HEK293T (cell line): ENCODE results near the gene IGF1R.
A peak's percentile ranks its signal among the peaks of the same experiment; 100 is the strongest.

Source experiments
- CTCF ChIA-PET: fragments of 350-600 bp; formaldehyde crosslinking; extraction: SDS; loops from one replicate; lab custom pipeline; 2021; ENCODE audit warnings: antibody characterized with exemption, inconsistent platforms; lab: Yijun Ruan, JAX
- POLR2A ChIA-PET: fragments of 350-600 bp; formaldehyde crosslinking; extraction: SDS; loops from one replicate; lab custom pipeline; 2020; ENCODE audit warnings: antibody characterized with exemption, inconsistent platforms; lab: Yijun Ruan, JAX
- DNase-seq: peaks from one replicate; pipeline ENCODE4 v3.0.0; 2012; ENCODE audit warnings: mixed read lengths; ENCODE audit errors: extremely low spot score
- ARNT ChIP-seq: fragments of 450-650 bp; IDR thresholded peaks from 2 replicates; pipeline ENCODE4 v1.6.1; 2017; ENCODE audit warnings: mild to moderate bottlenecking
- BHLHE40 ChIP-seq: fragments of 450-650 bp; IDR thresholded peaks from 2 replicates; pipeline ENCODE4 v1.6.1; 2016; ENCODE audit warnings: mild to moderate bottlenecking, moderate library complexity, borderline replicate concordance
- CTBP1 ChIP-seq: fragments of 450-650 bp; IDR thresholded peaks from 2 replicates; pipeline ENCODE4 v1.6.1; 2016; ENCODE audit warnings: borderline replicate concordance
- ELF4 ChIP-seq: fragments of 450-650 bp; IDR thresholded peaks from 2 replicates; pipeline ENCODE4 v1.6.1; 2017; ENCODE audit warnings: antibody characterized with exemption
- FOXA1 ChIP-seq: fragments of 450-650 bp; IDR thresholded peaks from 2 replicates; pipeline ENCODE4 v1.6.1; 2016; ENCODE audit warnings: mild to moderate bottlenecking
- FOXK2 ChIP-seq: fragments of 450-650 bp; IDR thresholded peaks from 2 replicates; pipeline ENCODE4 v1.6.1; 2016; ENCODE audit warnings: mild to moderate bottlenecking
- FOXM1 ChIP-seq: fragments of 450-650 bp; IDR thresholded peaks from 2 replicates; pipeline ENCODE4 v1.6.1; 2017; ENCODE audit warnings: mild to moderate bottlenecking, borderline replicate concordance
- HDGF ChIP-seq: fragments of 450-650 bp; IDR thresholded peaks from 2 replicates; pipeline ENCODE4 v1.6.1; 2017; ENCODE audit warnings: antibody characterized with exemption, borderline replicate concordance
- L3MBTL2 ChIP-seq: fragments of 450-650 bp; conservative IDR thresholded peaks from 2 replicates; pipeline ENCODE4 v1.6.1; 2016; ENCODE audit warnings: mild to moderate bottlenecking
- LEF1 ChIP-seq: fragments of 450-650 bp; IDR thresholded peaks from 2 replicates; pipeline ENCODE4 v1.6.1; 2017; ENCODE audit warnings: mild to moderate bottlenecking, borderline replicate concordance
- NFRKB ChIP-seq: fragments of 450-650 bp; IDR thresholded peaks from 2 replicates; pipeline ENCODE4 v1.6.1; 2016; ENCODE audit warnings: mild to moderate bottlenecking, moderate library complexity
- SP1 ChIP-seq: fragments of 450-650 bp; IDR thresholded peaks from 2 replicates; pipeline ENCODE4 v1.6.1; 2017
- SUZ12 ChIP-seq: fragments of 450-650 bp; IDR thresholded peaks from 2 replicates; pipeline ENCODE4 v1.6.1; 2016; ENCODE audit warnings: mild to moderate bottlenecking
- TARDBP ChIP-seq: fragments of 450-650 bp; IDR thresholded peaks from 2 replicates; pipeline ENCODE4 v1.6.1; 2016
- ZNF384 ChIP-seq: fragments of 450-650 bp; IDR thresholded peaks from 2 replicates; pipeline ENCODE4 v1.6.1; 2016
- TF ChIP-seq, protein P1 (sequence below): fragments of 450-650 bp; IDR thresholded peaks from 2 replicates; pipeline ENCODE4 v1.6.1; 2016

IGF1R gene

DNA sequence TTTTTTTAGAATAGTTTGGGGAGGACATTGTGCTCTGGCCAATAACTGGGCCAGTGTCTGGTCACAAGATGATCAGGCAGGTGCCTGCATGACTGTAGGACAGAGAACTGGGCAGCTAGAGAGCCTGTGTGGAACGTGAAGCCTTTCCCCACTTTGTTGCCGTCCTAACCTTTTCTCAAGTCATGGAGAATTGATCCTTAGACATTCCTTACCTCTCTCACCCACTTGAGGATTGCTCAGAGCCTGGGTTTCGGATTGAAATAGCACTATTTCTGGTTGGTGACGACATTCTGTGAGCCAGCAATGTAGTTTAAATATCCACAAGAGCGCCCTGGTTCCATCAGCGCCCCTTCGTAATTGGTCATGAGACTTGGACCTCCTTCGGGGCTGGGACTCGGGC is 138.4 kb downstream of the IGF1R start:
- CTCF ChIA-PET, result interaction anchor here (0.8 kb wide), 1 partner anchor 64 kb away, joined by 5 read pairs; no protein-coding TSS in a partner anchor
- TF ChIP-seq HDGF (no peak), BHLHE40 (no peak), ELF4 (no peak), ARNT (no peak), FOXA1 (no peak), FOXM1 (no peak), ZNF384 (no peak), FOXK2 (no peak), SUZ12 (no peak), NFRKB (no peak), SP1 (no peak), TARDBP (no peak), CTBP1 (no peak), LEF1 (no peak), L3MBTL2 (no peak)
- TF ChIP-seq, protein P1, sequence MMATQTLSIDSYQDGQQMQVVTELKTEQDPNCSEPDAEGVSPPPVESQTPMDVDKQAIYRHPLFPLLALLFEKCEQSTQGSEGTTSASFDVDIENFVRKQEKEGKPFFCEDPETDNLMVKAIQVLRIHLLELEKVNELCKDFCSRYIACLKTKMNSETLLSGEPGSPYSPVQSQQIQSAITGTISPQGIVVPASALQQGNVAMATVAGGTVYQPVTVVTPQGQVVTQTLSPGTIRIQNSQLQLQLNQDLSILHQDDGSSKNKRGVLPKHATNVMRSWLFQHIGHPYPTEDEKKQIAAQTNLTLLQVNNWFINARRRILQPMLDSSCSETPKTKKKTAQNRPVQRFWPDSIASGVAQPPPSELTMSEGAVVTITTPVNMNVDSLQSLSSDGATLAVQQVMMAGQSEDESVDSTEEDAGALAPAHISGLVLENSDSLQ, result no peak
- POLR2A ChIA-PET, result no interaction called here
- no peak for DNase-seq

DNA sequence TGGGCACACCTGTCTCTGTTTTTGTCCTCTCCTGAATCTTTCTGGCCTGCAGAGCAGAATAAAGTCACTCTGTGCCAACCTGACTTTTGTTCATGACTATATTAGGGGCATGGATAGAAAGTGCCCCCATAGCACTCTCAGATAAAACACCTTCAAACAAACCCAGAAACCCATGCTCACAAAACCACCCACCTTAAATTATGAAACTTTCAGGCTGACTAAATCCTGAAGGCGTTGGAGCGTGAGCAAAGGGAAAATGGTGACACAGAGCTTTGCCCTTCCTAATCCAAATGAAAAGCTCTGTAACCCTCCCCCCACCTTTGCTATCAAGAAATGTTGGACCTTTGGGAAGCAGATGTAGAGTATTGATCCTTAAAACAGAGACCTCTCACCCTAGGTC is 138.9 kb downstream of the IGF1R start:
- ChIA-PET CTCF (interaction anchor here (0.7 to 0.8 kb wide), 2 partner anchors 9 to 64 kb away, joined by 3 to 5 read pairs; no protein-coding TSS in a partner anchor), POLR2A (no interaction called here)

DNA sequence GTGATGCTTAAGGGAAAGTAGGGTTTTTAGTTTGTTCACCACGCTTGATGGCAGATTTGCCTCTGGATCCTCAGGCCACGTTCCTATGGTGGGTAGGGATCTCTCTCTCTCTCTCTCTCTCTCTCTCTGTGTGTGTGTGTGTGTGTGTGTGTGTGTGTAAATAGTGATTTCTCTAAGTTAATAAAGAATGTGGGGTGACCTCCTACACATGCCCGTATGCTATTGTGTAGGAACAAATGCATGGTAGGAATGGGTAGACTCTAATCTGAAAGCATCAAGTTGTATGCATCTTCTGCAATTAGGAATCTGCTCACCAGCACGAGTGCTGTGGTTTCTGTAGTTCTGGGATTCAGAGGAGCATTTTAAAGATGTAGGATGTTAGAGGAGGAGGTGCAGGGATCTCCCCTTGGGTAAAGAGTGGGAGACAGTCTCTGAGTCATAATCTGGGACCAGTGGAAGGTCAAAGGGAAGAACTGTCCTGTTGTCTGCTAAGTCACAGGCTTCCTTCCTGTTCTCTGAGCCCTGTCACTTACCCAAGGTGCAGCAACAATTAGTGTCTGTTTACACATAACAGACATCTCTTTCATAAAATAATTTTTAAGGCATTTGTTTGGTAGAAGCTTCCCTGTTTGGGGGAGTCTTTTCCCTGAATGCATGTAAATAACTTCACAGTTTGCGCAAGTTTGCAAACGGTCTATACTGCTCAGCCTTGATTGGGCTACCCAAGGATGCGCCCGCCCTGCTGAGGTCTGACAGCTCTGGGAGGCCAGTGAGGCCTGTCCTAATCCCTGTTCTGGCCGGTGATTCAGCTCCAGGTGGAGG is 139.8 kb downstream of the IGF1R start:
- no peak for DNase-seq
- CTCF ChIA-PET, result interaction anchor here (0.7 to 2.9 kb wide), 3 partner anchors 9 to 103 kb away, joined by 3 to 11 read pairs (median 3); no protein-coding TSS in a partner anchor
- POLR2A ChIA-PET, result no interaction called here
- no peak for TF ChIP-seq CTBP1
- TF ChIP-seq, protein P1, result 0 out of 2 replicates have a peak, but pooled peaks have one; percentile 18

More for the DNA sequence above, 138.9 kb downstream of the IGF1R start:
- no peak for DNase-seq
- no peak for TF ChIP-seq ELF4
- no peak for TF ChIP-seq ZNF384
- TF ChIP-seq NFRKB, result no peak
- TF ChIP-seq, protein P1, result no peak
- no peak for TF ChIP-seq SUZ12
- no peak for TF ChIP-seq FOXM1

DNA sequence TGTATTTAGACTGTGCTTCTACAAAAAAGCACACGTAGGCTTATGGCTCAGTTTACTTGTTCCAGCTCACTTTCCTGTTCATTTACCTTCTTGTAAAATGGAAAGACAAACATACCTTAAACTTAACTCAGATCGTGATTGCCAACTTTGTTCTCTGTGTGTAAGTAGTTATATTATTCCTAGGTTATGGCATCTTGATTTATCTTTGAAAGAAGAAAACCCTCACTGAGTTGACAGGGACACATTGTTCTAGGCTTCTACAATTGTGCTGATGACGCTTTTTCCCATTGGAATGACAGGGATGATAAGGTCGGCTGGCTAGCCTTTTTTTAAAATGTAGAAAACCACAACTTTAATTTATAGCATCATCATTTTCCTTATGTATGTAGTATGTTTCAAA is 140.7 kb downstream of the IGF1R start:
- TF ChIP-seq L3MBTL2 (no peak), FOXM1 (no peak), FOXK2 (no peak), BHLHE40 (no peak), LEF1 (no peak), TARDBP (no peak), FOXA1 (no peak), NFRKB (no peak), CTBP1 (no peak), SP1 (no peak), HDGF (no peak), ARNT (no peak), ELF4 (no peak), SUZ12 (no peak), ZNF384 (no peak)
- TF ChIP-seq, protein P1, result no peak
- POLR2A ChIA-PET, result no interaction called here
- CTCF ChIA-PET, result interaction anchor here (0.5 to 2.9 kb wide), 2 partner anchors 10 to 345 kb away, joined by 3 to 11 read pairs; no protein-coding TSS in a partner anchor

DNA sequence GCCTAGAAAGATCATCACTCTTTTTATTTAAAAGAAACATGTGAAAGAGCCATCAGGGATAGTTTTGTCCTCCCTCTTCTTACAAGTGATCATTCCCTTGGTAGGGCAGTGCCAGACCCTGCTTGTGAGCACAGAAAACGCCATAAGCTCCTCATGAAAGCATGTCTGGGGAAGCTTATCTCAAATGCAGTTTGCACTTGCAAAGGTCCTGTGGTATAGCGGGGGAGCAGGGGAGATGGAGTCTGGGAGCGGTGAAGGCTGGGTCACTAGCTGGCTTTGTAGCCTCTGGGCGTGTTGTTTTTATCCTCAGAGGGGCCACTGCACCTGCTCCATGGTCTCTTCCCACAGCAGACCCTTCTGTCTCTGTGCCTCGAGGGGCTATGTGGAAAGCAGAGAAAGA is 141.9 kb downstream of the IGF1R start:
- ChIA-PET CTCF (interaction anchor here (1.2 to 2.9 kb wide), 3 partner anchors 11 to 13 kb away, joined by 3 to 11 read pairs (median 3); no protein-coding TSS in a partner anchor), POLR2A (no interaction called here)
- no peak for DNase-seq
- TF ChIP-seq NFRKB, result no peak
- TF ChIP-seq, protein P1, result no peak
- no peak for TF ChIP-seq FOXK2
- no peak for TF ChIP-seq TARDBP
- no peak for TF ChIP-seq L3MBTL2
- TF ChIP-seq ARNT, result no peak
- TF ChIP-seq CTBP1, result no peak
- no peak for TF ChIP-seq LEF1
- no peak for TF ChIP-seq FOXM1
- TF ChIP-seq BHLHE40, result no peak
- TF ChIP-seq HDGF, result no peak
- no peak for TF ChIP-seq FOXA1

More for the DNA sequence above, 140.7 kb downstream of the IGF1R start:
- no peak for DNase-seq
